DMS53 (cell line): Measurements from ENCODE around the gene CHN1.

Experiments used
- DNase-seq: peaks from one replicate; lab custom pipeline; 2025; lab: John Stamatoyannopoulos, UW

The CHN1 gene

DNA sequence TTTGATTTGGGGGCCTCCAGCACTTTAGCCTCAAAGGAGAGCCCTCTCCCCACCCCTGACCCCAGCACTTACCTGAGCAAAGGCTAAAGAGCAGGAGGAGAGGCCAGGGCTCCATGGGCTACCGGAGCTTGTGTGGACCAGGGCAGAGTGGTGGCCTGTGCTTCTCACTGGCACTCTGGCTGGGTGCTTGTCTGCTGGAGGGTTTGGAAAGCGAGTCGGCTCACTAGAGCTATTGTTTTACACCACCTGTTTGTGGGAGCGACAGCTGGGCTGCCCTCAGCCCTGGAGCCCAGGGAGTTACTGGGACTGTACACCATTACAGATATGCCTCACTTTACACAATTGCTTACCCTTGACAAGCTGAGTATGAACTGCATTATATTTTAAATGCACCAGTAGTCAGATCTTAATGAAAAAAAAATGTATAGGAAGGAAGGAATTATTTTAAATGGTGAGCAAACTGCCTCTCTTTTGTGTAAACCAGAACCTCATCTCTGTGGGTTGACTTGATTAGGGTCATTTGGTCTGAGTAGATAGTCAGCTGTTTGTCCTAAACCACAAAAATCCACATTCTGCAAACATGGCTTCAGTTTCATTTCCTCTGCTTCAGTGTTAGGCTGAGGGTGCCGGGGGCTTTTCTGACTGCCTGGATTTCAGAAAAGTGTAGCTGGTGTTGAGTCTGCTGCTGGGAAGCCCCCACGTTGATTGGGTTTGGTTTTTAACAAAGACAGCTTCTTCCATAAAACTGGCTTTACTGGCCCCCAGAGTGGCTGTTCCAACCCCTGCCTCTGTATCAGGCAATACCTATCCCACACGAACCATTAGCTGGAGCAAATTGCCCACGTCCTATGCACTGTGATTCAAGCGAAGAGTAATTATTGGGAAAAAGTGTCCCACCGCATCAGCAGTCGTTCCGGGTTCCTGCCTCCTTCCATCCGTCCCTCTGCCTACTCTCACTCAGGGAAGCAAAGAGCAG lies 240.6 kb downstream of the CHN1 start, which contains the start of gene CHRNA1:
CHRNA1 (minus strand) TSS at position 193 of the 976 bp plus-strand sequence; CDS start at position 115, 78 bp downstream.
- peak; percentile 84 for DNase-seq

DNA sequence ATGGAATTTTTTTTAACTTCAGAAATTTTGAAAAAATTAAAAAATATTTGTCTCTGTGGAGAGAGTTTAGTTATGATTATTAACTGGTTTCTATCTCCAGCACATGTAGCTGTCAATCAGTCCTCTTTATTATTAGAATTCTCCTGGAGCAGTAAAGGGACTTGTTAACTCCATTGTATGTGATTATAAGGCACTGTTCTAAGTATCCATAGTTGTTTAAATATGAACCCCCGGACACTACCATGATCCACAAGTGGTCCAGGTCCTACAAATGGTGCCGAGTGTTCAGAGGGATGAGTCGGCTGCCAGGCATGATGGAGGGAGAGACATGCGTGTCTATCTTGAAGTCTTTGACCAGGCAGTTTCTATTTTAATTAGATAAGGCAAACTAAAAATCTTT lies 241.4 kb downstream of the CHN1 start:
- no peak for DNase-seq

- no peak for DNase-seq
These were observed 242.7 kb downstream of the CHN1 start for GRCh38 chr2:174762464-174762863.

DNA sequence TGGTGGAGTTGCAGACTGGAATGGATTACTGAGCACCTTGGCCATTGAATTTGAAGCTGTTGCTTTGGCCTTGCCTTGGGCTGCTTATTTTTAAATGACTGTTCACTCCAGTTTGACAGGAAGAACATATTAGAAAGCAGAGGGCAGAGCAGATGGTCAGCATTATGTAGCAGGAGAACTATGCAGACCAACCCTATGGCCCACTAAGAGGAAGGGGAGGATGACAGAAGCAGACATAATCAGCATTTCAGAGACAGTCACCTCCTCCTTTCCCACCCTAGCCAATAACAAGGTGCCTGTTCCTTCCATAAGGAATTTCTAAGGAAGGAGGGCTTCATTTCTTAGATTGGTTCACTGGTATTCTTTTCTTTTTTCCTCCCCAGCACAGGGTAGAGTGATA lies 243.3 kb downstream of the CHN1 start:
- DNase-seq: no peak

DNA sequence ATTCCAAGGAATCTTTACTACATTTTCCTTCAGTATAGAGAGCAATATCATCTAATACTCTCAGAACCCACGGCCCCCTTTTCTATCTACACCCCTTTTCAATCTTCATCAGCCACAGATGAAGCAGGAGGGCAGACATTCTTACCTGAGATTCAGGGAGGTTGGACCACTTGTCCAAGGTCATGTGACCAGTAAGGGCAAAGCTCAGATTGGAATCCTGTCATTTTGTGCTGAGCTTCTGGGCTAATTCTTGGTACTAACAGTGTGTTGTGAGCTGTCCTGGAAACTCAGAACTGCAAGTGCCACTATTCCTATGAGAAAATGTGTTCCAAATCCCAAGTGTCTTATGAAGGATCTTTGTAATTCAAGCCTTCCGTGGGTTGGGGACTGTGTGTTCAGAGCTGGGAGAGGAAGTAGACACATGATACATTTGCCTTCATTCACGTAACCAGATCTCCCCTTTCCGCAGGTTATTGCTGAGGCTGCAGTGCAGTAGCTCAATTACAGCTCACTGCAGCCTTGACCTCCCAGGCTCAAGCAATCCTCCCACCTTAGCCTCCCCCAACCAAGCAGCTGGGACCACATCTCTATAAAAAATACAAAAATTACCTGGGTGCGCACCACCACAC lies 244.2 kb downstream of the CHN1 start:
- DNase-seq: no peak

DNA sequence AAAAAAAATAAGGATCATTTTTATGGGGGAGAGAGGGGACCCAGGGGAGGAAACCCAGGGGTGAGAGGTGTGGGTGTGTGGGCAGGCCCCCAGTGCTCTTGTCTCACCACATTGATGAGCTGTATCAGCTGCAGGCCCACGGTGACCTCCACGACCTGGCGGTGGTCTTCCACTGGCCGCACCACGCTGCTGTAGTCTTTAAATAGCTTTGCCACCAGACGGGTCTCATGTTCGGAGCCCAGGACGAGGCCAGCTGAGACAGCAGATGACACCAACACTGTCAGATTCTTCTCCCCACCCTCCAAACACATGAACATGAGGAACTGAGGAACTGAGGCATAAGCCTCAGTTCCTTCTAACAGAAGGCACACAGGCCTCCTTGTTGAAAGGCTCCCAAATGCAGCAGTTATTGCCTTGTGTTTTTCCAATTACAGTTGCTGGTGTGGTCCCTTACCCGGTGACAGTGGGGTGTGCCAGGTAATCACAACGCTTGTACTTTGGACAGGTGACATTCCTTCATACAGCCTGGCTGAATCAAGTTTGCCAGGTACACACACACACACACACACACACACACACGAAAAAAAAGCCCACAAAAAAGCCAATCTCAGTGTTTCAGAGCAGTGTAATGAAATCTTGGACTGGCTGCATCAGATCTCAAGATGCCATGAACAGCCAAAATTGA lies 245.7 kb downstream of the CHN1 start:
- no peak for DNase-seq

DNA sequence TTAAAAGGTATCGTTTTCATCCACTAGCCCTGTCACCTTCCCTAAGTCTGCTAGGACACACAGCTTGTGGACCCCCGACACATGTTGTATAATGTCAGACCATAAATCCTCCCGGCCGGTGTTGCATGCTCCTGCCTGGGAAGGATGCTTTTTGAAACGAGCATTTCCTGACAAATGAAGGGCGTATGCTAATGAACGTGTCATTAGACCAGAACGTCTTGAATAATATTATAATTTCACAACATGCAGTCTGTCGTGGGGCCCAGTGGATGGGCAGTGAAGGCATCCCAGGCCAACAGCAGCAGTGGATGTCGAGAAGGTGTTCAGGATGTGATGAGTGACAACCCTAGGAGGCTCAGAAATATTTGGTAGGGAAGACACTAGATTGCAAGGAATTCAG lies 248.4 kb downstream of the CHN1 start:
- no peak for DNase-seq

DNA sequence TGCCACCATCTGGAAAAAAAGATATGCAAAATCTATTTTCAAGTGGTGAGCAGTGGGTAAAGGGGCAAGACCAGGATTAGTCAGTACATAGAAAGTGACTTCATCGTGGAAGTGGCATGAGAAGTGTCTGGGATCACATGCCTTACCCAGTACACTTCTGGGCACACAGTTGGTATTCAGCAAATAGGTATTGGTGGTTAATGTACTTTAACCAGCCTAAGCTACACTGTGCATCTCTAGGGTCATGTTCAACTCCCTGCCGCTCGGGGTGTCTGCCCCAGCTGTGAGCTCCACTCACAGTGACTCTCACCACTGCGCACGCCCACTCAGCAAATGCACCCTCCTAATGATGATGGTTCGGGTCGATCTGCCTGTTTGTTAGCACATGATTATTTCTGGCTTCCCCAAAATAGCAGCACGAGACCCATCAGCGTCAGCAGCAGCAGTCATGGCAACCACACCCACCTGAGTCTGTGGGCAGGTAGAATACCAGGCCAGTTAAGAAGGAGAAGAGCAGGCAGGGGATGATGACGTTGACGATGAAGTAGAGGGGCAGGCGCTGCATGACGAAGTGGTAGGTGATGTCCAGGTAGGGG lies 252.0 kb downstream of the CHN1 start:
- DNase-seq: no peak

- no peak for DNase-seq
These were observed 252.7 kb downstream of the CHN1 start for GRCh38 chr2:174752403-174753037.

- no peak for DNase-seq
These were observed 254.2 kb downstream of the CHN1 start for GRCh38 chr2:174750923-174751441.

GRCh38 chr2:174749793-174750192 lies 255.4 kb downstream of the CHN1 start:
- no peak for DNase-seq

- DNase-seq: peak; percentile 86
These were observed 256.2 kb downstream of the CHN1 start for GRCh38 chr2:174748948-174749347.
